ENCODE measurements around the gene OGDHL. TPM values are rescaled to one million over a fixed set of nuclear protein-coding genes. Genes with fewer than 3 reads are reported as not detected.
"Not testable (repeated sequence)": the region's sequence is repeated elsewhere in the genome, so short reads cannot be mapped to it uniquely, and the experiment has no call there.

OGDHL gene
- total RNA-seq, 1 experiment from 2014 or later = 3.5 TPM

- no peak for DNase-seq (ENCODE audit: low spot score)
These were observed 5.5 kb downstream of the OGDHL start for GRCh38 chr10:49756641-49757040.

- no peak for DNase-seq (ENCODE audit: low spot score)
These were observed 6.1 kb downstream of the OGDHL start for GRCh38 chr10:49756031-49756430.

- not testable (repeated sequence) for DNase-seq (ENCODE audit: low spot score)
These were observed 7.2 kb downstream of the OGDHL start for GRCh38 chr10:49754951-49755350.

- no peak for DNase-seq (ENCODE audit: low spot score)
These were observed 9.5 kb downstream of the OGDHL start for GRCh38 chr10:49752584-49752983.

GRCh38 chr10:49751636-49752510, 10.2 kb downstream of the OGDHL start:
- no peak for DNase-seq (ENCODE audit: low spot score)

- DNase-seq (ENCODE audit: low spot score) = no peak
These were observed 10.9 kb downstream of the OGDHL start for GRCh38 chr10:49751216-49751615.

- DNase-seq (ENCODE audit: low spot score) = no peak
These were observed 11.6 kb downstream of the OGDHL start for GRCh38 chr10:49750546-49750945.

GRCh38 chr10:49749556-49750491, 12.3 kb downstream of the OGDHL start:
- no peak for DNase-seq (ENCODE audit: low spot score)

GRCh38 chr10:49749144-49749543, 13.0 kb downstream of the OGDHL start:
- no peak for DNase-seq (ENCODE audit: low spot score)

GRCh38 chr10:49748006-49748405, 14.1 kb downstream of the OGDHL start:
- DNase-seq (ENCODE audit: low spot score) = no peak

GRCh38 chr10:49747303-49747646, 14.8 kb downstream of the OGDHL start:
- no peak for DNase-seq (ENCODE audit: low spot score)

GRCh38 chr10:49746626-49747302, 15.4 kb downstream of the OGDHL start:
- no peak for DNase-seq (ENCODE audit: low spot score)

- DNase-seq (ENCODE audit: low spot score) = no peak
These were observed 16.4 kb downstream of the OGDHL start for GRCh38 chr10:49745756-49746155.

- DNase-seq (ENCODE audit: low spot score) = no peak
These were observed 17.1 kb downstream of the OGDHL start for GRCh38 chr10:49744924-49745605.

- no peak for DNase-seq (ENCODE audit: low spot score)
These were observed 17.9 kb downstream of the OGDHL start for GRCh38 chr10:49744091-49744685.

GRCh38 chr10:49743464-49744075, 18.6 kb downstream of the OGDHL start:
- DNase-seq (ENCODE audit: low spot score) = no peak

GRCh38 chr10:49742683-49743463, 19.2 kb downstream of the OGDHL start:
- no peak for DNase-seq (ENCODE audit: low spot score)

- DNase-seq (ENCODE audit: low spot score) = no peak
These were observed 20.8 kb downstream of the OGDHL start for GRCh38 chr10:49741108-49741995.

All from A172 (cell line).